Common myeloid progenitor, CD34-positive (primary cell): ENCODE data around the gene YPEL3.

Experiments
- CTCF ChIA-PET: fragments of 350-600 bp; sonication (Branson Sonifier 250); formaldehyde crosslinking; loops from one replicate; lab custom pipeline; 2021; ENCODE audit warnings: antibody characterized with exemption; lab: Charles Lee
- POLR2A ChIA-PET: fragments of 350-600 bp; sonication (Branson Sonifier 250); formaldehyde crosslinking; loops from one replicate; lab custom pipeline; 2021; ENCODE audit warnings: antibody characterized with exemption; lab: Charles Lee
- DNase-seq, 3 donors: peaks; one replicate each; pipeline versions ENCODE4 v3.0.0 to v3.0.0-alpha.2; 2013
- H3K27ac ChIP-seq, 2 experiments: 1 replicate in 1 of 2; 2 replicates in 1 of 2; pipeline ENCODE4 v1.7.0; 2013; ENCODE audit warnings: inconsistent platforms in 2 of 2, low read length in 2 of 2, mild to moderate bottlenecking in 2 of 2, low read depth in 1 of 2, moderate library complexity in 1 of 2; ENCODE audit not compliant: severe bottlenecking in 2 of 2, insufficient read depth in 1 of 2, poor library complexity in 1 of 2
- H3K27me3 ChIP-seq, 5 experiments: replicated peaks in 2 of 5; 1 replicate in 3 of 5; 2 replicates in 2 of 5; pipeline versions ENCODE4 v1.6.1 to v1.7.0; 2013; ENCODE audit warnings: low read length in 4 of 5, mild to moderate bottlenecking in 2 of 5, moderate library complexity in 2 of 5, inconsistent platforms in 1 of 5; ENCODE audit not compliant: insufficient read depth in 5 of 5, control insufficient read depth in 4 of 5
- H3K36me3 ChIP-seq, 4 experiments: 1 replicate in 2 of 4; 2 replicates in 2 of 4; pipeline versions ENCODE4 v1.6.1 to v1.7.0; 2013; ENCODE audit warnings: low read length in 3 of 4, control low read depth in 1 of 4, mild to moderate bottlenecking in 1 of 4; ENCODE audit not compliant: control insufficient read depth in 4 of 4, insufficient read depth in 4 of 4
- H3K4me1 ChIP-seq, 4 experiments: 1 replicate in 3 of 4; 2 replicates in 1 of 4; pipeline versions ENCODE4 v1.6.1 to v1.7.1; 2013; ENCODE audit warnings: low read length in 3 of 4, mild to moderate bottlenecking in 3 of 4, control low read depth in 1 of 4, inconsistent platforms in 1 of 4, moderate library complexity in 1 of 4; ENCODE audit not compliant: control insufficient read depth in 4 of 4, insufficient read depth in 4 of 4; ENCODE audit errors: control extremely low read depth in 1 of 4
- H3K4me3 ChIP-seq, 7 experiments: 1 replicate in 4 of 7; 2 replicates in 3 of 7; pipeline versions ENCODE4 v1.5.1 to v1.7.0; 2013; ENCODE audit warnings: mild to moderate bottlenecking in 7 of 7, low read length in 6 of 7, moderate library complexity in 6 of 7, inconsistent platforms in 2 of 7, low read depth in 2 of 7, control low read depth in 1 of 7; ENCODE audit not compliant: insufficient read depth in 4 of 7, control insufficient read depth in 1 of 7; ENCODE audit errors: extremely low read depth in 1 of 7
- H3K9me3 ChIP-seq, 5 experiments: 1 replicate in 4 of 5; 2 replicates in 1 of 5; pipeline versions ENCODE4 v1.6.1 to v1.7.1; 2013; ENCODE audit warnings: low read length in 4 of 5, mild to moderate bottlenecking in 2 of 5, inconsistent platforms in 1 of 5, low read depth in 1 of 5, moderate library complexity in 1 of 5; ENCODE audit not compliant: control insufficient read depth in 4 of 5, insufficient read depth in 2 of 5; ENCODE audit errors: control extremely low read depth in 1 of 5
- WGBS: methylation state at CpG from one replicate; pipeline ENCODE4 v1.1.5; 2013; ENCODE audit not compliant: insufficient coverage; 5-methylcytosine and 5-hydroxymethylcytosine counted together

Gene YPEL3

GRCh38 chr16:30070490-30070889, 25.5 kb downstream of the YPEL3 start:
- Histone ChIP-seq H3K36me3 (peaks cover 16 to 60% (median 48%) of the 10 kb centered on the region in 4 experiments), H3K4me1 (peaks cover 0 to 37% (median 19%) of the 10 kb centered on the region in 4 experiments), H3K27me3 (no peaks in the 10 kb centered on the region), H3K4me3 (no peak overlapping the region), H3K27ac (peak overlapping the region in 1 of 2 experiments; percentile 47), H3K9me3 (no peaks in the 10 kb centered on the region)
- CTCF ChIA-PET: interaction anchor here (3.2 to 19.2 kb wide), 2 partner anchors 11 to 21 kb away, joined by 9 to 235 read pairs; partner anchors contain the start of genes TBX6 and YPEL3
- POLR2A ChIA-PET: no interaction called here
- DNase-seq: no peak

- no peak for DNase-seq
- Histone ChIP-seq H3K9me3 (no peaks in the 10 kb centered on the region), H3K4me1 (peaks cover 0 to 31% (median 20%) of the 10 kb centered on the region in 4 experiments), H3K4me3 (no peak overlapping the region), H3K36me3 (peaks cover 16 to 60% (median 48%) of the 10 kb centered on the region in 4 experiments), H3K27ac (peak overlapping the region in 1 of 2 experiments; percentile 47), H3K27me3 (no peaks in the 10 kb centered on the region)
- ChIA-PET POLR2A (no interaction called here), CTCF (interaction anchor here (1.7 to 19.2 kb wide), 5 partner anchors 8 to 27 kb away, joined by 3 to 235 read pairs (median 8); partner anchors contain the start of genes TBX6 and YPEL3)
- 96% methylated on average over 23 of the region's 31 CpGs for WGBS
These were observed 26.2 kb downstream of the YPEL3 start for GRCh38 chr16:30069611-30070462.

GRCh38 chr16:30068750-30069610, 27.0 kb downstream of the YPEL3 start:
- no peaks in the 10 kb centered on the region for H3K27me3 ChIP-seq
- 92% methylated on average over 16 of the region's 17 CpGs for WGBS
- POLR2A ChIA-PET: interaction anchor here (0.8 kb wide), 1 partner anchor 9 kb away, joined by 4 read pairs; no protein-coding TSS in a partner anchor
- DNase-seq: peak; percentile 70 to 83 (median 81)
- H3K27ac ChIP-seq: peak overlapping the region in 1 of 2 experiments; percentile 43
- CTCF ChIA-PET: interaction anchor here (0.6 to 19.2 kb wide), 8 partner anchors 9 to 28 kb away, joined by 3 to 235 read pairs (median 6); partner anchors contain the start of genes TBX6 and YPEL3
- H3K4me1 ChIP-seq: peaks cover 0 to 29% (median 26%) of the 10 kb centered on the region in 4 experiments
- no peak overlapping the region for H3K4me3 ChIP-seq
- no peaks in the 10 kb centered on the region for H3K9me3 ChIP-seq
- peaks cover 16 to 60% (median 48%) of the 10 kb centered on the region in 4 experiments for H3K36me3 ChIP-seq

- Histone ChIP-seq H3K9me3 (no peaks in the 10 kb centered on the region), H3K4me3 (no peak overlapping the region), H3K27ac (peak overlapping the region in 1 of 2 experiments; percentile 43), H3K36me3 (peaks cover 16 to 60% (median 48%) of the 10 kb centered on the region in 4 experiments), H3K4me1 (peaks cover 0 to 35% (median 33%) of the 10 kb centered on the region in 4 experiments), H3K27me3 (no peaks in the 10 kb centered on the region)
- DNase-seq: no peak
- WGBS: 95% methylated on average over 7 of the region's 9 CpGs
- ChIA-PET CTCF (interaction anchor here (0.6 to 19.2 kb wide), 9 partner anchors 9 to 106 kb away, joined by 3 to 235 read pairs (median 5); partner anchors contain the start of genes TBX6 and YPEL3), POLR2A (no interaction called here)
These were observed 27.7 kb downstream of the YPEL3 start for GRCh38 chr16:30068333-30068732.

GRCh38 chr16:30067584-30067916, 28.5 kb downstream of the YPEL3 start:
- POLR2A ChIA-PET: no interaction called here
- H3K36me3 ChIP-seq: peaks cover 16 to 60% (median 46%) of the 10 kb centered on the region in 4 experiments
- 89% methylated on average over 2 of the region's 6 CpGs for WGBS
- CTCF ChIA-PET: interaction anchor here (1.1 to 19.2 kb wide), 6 partner anchors 12 to 44 kb away, joined by 3 to 235 read pairs (median 6); partner anchors contain the start of genes TBX6 and YPEL3
- H3K4me3 ChIP-seq: peak overlapping the region in 3 of 7 experiments; percentile 10 to 98 (median 93)
- no peaks in the 10 kb centered on the region for H3K27me3 ChIP-seq
- H3K27ac ChIP-seq: peak overlapping the region in 1 of 2 experiments; percentile 91
- H3K4me1 ChIP-seq: peaks cover 0 to 38% (median 35%) of the 10 kb centered on the region in 4 experiments
- H3K9me3 ChIP-seq: no peaks in the 10 kb centered on the region
- no peak for DNase-seq

- WGBS: 72% methylated on average over 17 of the region's 21 CpGs
- peaks cover 16 to 55% (median 44%) of the 10 kb centered on the region in 4 experiments for H3K36me3 ChIP-seq
- no peaks in the 10 kb centered on the region for H3K9me3 ChIP-seq
- CTCF ChIA-PET: interaction anchor here (0.6 to 19.2 kb wide), 8 partner anchors 11 to 368 kb away, joined by 3 to 235 read pairs (median 4); partner anchors contain the start of genes TBX6 and YPEL3
- H3K4me1 ChIP-seq: peaks cover 0 to 38% (median 35%) of the 10 kb centered on the region in 4 experiments
- POLR2A ChIA-PET: interaction anchor here (0.6 to 2.6 kb wide), 7 partner anchors 8 to 600 kb away, joined by 3 to 20 read pairs (median 7); partner anchors contain the start of genes PPP4C and TBX6
- no peaks in the 10 kb centered on the region for H3K27me3 ChIP-seq
- DNase-seq: no peak
- peak overlapping the region; percentile 82 to 91 for H3K27ac ChIP-seq
- peak overlapping the region; percentile 82 to 99 (median 93) for H3K4me3 ChIP-seq
These were observed 29.0 kb downstream of the YPEL3 start for GRCh38 chr16:30066761-30067583.
